GM19397 (cell line): ENCODE measurements around the gene NAXD.

Experiments used
- ATAC-seq: cut with Tn5 transposase; IDR thresholded peaks from one replicate; pipeline ENCODE4 v1.9.1; 2021; ENCODE audit warnings: mild to moderate bottlenecking, moderate library complexity; ENCODE audit not compliant: unreplicated experiment

Gene NAXD

GRCh38 chr13:110689041-110689440, 73.7 kb downstream of the NAXD start:
- no peak for ATAC-seq
